Ishikawa (cell line): ENCODE data around the gene CCT6B.

Experiments
- CEBPB ChIP-seq: IDR thresholded peaks from 2 replicates; pipeline ENCODE4 v1.6.1; 2012
- EGR1 ChIP-seq: IDR thresholded peaks from 2 replicates; pipeline ENCODE4 v1.6.1; 2012
- EP300 ChIP-seq: IDR thresholded peaks from 2 replicates; pipeline ENCODE4 v1.6.1; 2012; ENCODE audit warnings: borderline replicate concordance
- FOXM1 ChIP-seq: IDR thresholded peaks from 2 replicates; pipeline ENCODE4 v1.6.1; 2012; ENCODE audit warnings: low read depth, borderline replicate concordance
- MAX ChIP-seq: IDR thresholded peaks from 2 replicates; pipeline ENCODE4 v1.6.1; 2012
- NFIC ChIP-seq: IDR thresholded peaks from 2 replicates; pipeline ENCODE4 v1.6.1; 2012
- RAD21 ChIP-seq: IDR thresholded peaks from 2 replicates; pipeline ENCODE4 v1.6.1; 2012; ENCODE audit warnings: low read depth
- REST ChIP-seq: IDR thresholded peaks from 2 replicates; pipeline ENCODE4 v1.6.1; 2012; ENCODE audit warnings: low read depth, mild to moderate bottlenecking
- TAF1 ChIP-seq: IDR thresholded peaks from 2 replicates; pipeline ENCODE4 v1.6.1; 2012; ENCODE audit warnings: low read depth, mild to moderate bottlenecking
- TCF12 ChIP-seq: IDR thresholded peaks from 2 replicates; pipeline ENCODE4 v1.6.1; 2012; ENCODE audit warnings: low read depth
- TEAD4 ChIP-seq: IDR thresholded peaks from 2 replicates; pipeline ENCODE4 v1.6.1; 2012
- USF1 ChIP-seq: IDR thresholded peaks from 2 replicates; pipeline ENCODE4 v1.6.1; 2012
- YY1 ChIP-seq: IDR thresholded peaks from 2 replicates; pipeline ENCODE4 v1.6.1; 2012; ENCODE audit warnings: low read depth
- ZBTB7A ChIP-seq: IDR thresholded peaks from 2 replicates; pipeline ENCODE4 v1.6.1; 2012; ENCODE audit warnings: low read depth

GRCh38 chr17:35002876-35003551 lies 41.8 kb upstream of the CCT6B start:
- TF ChIP-seq USF1, result no peak
- TF ChIP-seq TAF1, result no peak
- no peak for TF ChIP-seq FOXM1
- no peak for TF ChIP-seq NFIC
- TF ChIP-seq TCF12, result no peak
- no peak for TF ChIP-seq REST
- TF ChIP-seq MAX, result no peak
- no peak for TF ChIP-seq EP300
- no peak for TF ChIP-seq CEBPB
- TF ChIP-seq TEAD4, result no peak
- no peak for TF ChIP-seq YY1
- TF ChIP-seq RAD21, result no peak
- no peak for TF ChIP-seq EGR1
- no peak for TF ChIP-seq ZBTB7A
